Measurements from ENCODE around the gene TMC1. TPM values are rescaled to one million over a fixed set of nuclear protein-coding genes. Genes with fewer than 3 reads are reported as not detected.
A peak's percentile ranks its signal among the peaks of the same experiment; 100 is the strongest.

The TMC1 gene
- total and polyA plus RNA-seq, 10 of the 15 experiments (the other 5 are each of a cell fraction or from before 2014, with no cell fraction given): 0.06 to 0.94 (median 0.40) TPM; not detected in 1

DNA sequence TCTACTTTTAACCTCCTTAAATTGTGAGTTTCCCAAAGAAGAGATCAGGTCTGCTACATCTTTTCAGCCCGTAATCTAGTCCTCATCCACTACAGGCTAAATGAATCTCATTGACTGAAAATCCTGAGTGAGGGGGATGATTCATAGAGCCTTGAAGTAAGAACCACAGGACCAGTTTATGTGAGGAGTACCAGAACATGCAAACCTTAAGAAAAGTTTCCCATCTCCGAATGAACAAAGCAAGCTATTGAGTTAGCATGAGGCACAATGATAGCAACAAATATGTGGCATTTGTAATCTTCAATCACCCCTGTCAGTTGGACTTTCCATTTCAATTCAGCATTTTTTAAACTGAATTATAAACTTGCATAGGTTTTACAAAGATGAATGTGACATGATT is 234.4 kb downstream of the TMC1 start:
- H3K36me3 ChIP-seq (ENCODE audit: control insufficient read depth in 2 of 2, insufficient read depth in 2 of 2, low read length in 1 of 2): no peaks in the 10 kb centered on the region
- no peak overlapping the region for H3K4me2 ChIP-seq (ENCODE audit: control insufficient read depth, insufficient read depth)
- no peaks in the 10 kb centered on the region; a peak in 1 of 4 replicates for H3K27me3 ChIP-seq (replicated peaks in 1 of 2; ENCODE audit: control insufficient read depth in 2 of 2, insufficient read depth in 2 of 2, low read length in 1 of 2)
- ATAC-seq: no peak
- no peak for DNase-seq (ENCODE audit: low read depth, low spot score)
- no peak overlapping the region for H3K4me3 ChIP-seq
- H2AFZ ChIP-seq (ENCODE audit: control insufficient read depth, low read depth, low read length): no peak overlapping the region
- no peaks in the 10 kb centered on the region for H4K20me1 ChIP-seq (ENCODE audit: control insufficient read depth, insufficient read depth)
- no TSS peak for BruUV-seq (replicated peaks)
- WGBS (ENCODE audit: insufficient coverage, insufficient replicate concordance, low lambda C conversion rate, missing lambda C conversion rate): 44% methylated on average over 2 of the region's 2 CpGs
- H3K9ac ChIP-seq (ENCODE audit: control insufficient read depth, insufficient read depth, low read length): no peak overlapping the region
- no peaks in the 10 kb centered on the region for H3K9me3 ChIP-seq (replicated peaks; ENCODE audit: control insufficient read depth, insufficient read depth, low read length)
- ChIA-PET RAD21 (ENCODE audit: unreplicated experiment) (no interaction called here), SMC1A (ENCODE audit: uncharacterized antibody, unreplicated experiment) (interaction anchor here (0.9 kb wide), 1 partner anchor 8 kb away, joined by 3 read pairs; no protein-coding TSS in a partner anchor), CTCF (interaction anchor here (0.8 to 1.2 kb wide), 2 partner anchors 27 to 475 kb away, joined by 3 to 5 read pairs; no protein-coding TSS in a partner anchor), POLR2A (no interaction called here)
- TF ChIP-seq TCF7 (IDR thresholded peaks at IDR 0.05; ENCODE audit: borderline replicate concordance): no peak
- in situ Hi-C loops (cut with MboI) (no loop called here), intact Hi-C loops (cut with micrococcal nuclease; ENCODE audit: unreplicated experiment) (no loop called here)
- H3K27ac ChIP-seq (ENCODE audit: control insufficient read depth, insufficient read depth): no peak overlapping the region
- no peaks in the 10 kb centered on the region for H3K4me1 ChIP-seq (ENCODE audit: control insufficient read depth, insufficient read depth, low read length)
- FAIRE-seq: no peak
- H3K79me2 ChIP-seq (ENCODE audit: control insufficient read depth, insufficient read depth, low read length): no peaks in the 10 kb centered on the region

DNA sequence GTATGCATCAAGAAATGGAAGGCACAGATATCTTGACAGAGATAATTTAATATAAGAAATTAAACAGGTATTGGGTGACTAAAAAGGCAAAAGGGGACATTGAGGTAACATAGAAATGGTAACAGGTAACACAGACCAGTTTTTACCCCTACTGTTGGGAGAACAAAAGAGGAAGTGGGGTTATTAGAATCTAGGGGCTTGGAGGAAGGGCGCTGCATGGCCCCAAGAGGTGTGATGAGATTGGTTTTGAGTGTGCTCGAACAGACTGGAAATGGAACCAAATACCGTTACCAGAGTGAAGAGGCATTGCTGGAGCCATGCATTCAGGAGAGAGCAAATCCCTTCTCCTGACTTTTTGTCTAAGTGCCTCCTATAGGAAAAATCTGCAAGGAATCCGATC is 237.5 kb downstream of the TMC1 start:
- CTCF ChIA-PET: no interaction called here

More for the DNA sequence above, 237.5 kb downstream of the TMC1 start:
- H3K4me2 ChIP-seq (ENCODE audit: control insufficient read depth, insufficient read depth): no peak overlapping the region
- 26% methylated on average over 4 of the region's 4 CpGs for WGBS (ENCODE audit: insufficient coverage, insufficient replicate concordance, low lambda C conversion rate, missing lambda C conversion rate)
- no TSS peak for BruUV-seq (replicated peaks)
- intact Hi-C loops (cut with micrococcal nuclease; ENCODE audit: unreplicated experiment): loop anchor here (1.0 kb wide), 1 partner anchor 45 kb away; no protein-coding TSS in a partner anchor
- TF ChIP-seq CHD1 (IDR thresholded peaks at IDR 0.05; ENCODE audit: low read depth, low read length) (no peak), MEF2A (IDR thresholded peaks at IDR 0.05; ENCODE audit: insufficient read depth, low read depth, low read length) (no peak), MTA3 (IDR thresholded peaks at IDR 0.05; ENCODE audit: borderline replicate concordance, low read length) (no peak), MXI1 (IDR thresholded peaks at IDR 0.05; ENCODE audit: low read depth, low read length) (no peak), PML (IDR thresholded peaks at IDR 0.05; ENCODE audit: low read length) (no peak), SPI1 (IDR thresholded peaks at IDR 0.05; ENCODE audit: borderline replicate concordance, insufficient read depth, low read depth, low read length) (peak; percentile 37; the same call in 1 of the 2 replicates), RAD21 (IDR thresholded peaks at IDR 0.05; ENCODE audit: insufficient read depth, low read depth, low read length) (no peak)
- H3K79me2 ChIP-seq (ENCODE audit: control insufficient read depth, insufficient read depth, low read length): no peaks in the 10 kb centered on the region
- no peak for DNase-seq (ENCODE audit: low read depth, low spot score)
- H3K36me3 ChIP-seq (ENCODE audit: control insufficient read depth in 2 of 2, insufficient read depth in 2 of 2, low read length in 1 of 2): no peaks in the 10 kb centered on the region
- no peak overlapping the region for H2AFZ ChIP-seq (ENCODE audit: control insufficient read depth, low read depth, low read length)
- H3K4me1 ChIP-seq (ENCODE audit: control insufficient read depth, insufficient read depth, low read length): no peaks in the 10 kb centered on the region
- no peak overlapping the region for H3K9ac ChIP-seq (ENCODE audit: control insufficient read depth, insufficient read depth, low read length)
- FAIRE-seq: no peak
- RAD21 ChIA-PET (ENCODE audit: unreplicated experiment): no interaction called here
- POLR2A ChIA-PET: no interaction called here
- SMC1A ChIA-PET (ENCODE audit: uncharacterized antibody, unreplicated experiment): no interaction called here
- in situ Hi-C loops (cut with MboI): no loop called here
- no peaks in the 10 kb centered on the region for H4K20me1 ChIP-seq (ENCODE audit: control insufficient read depth, insufficient read depth)
- H3K27ac ChIP-seq (ENCODE audit: control insufficient read depth, insufficient read depth): no peak overlapping the region
- no peaks in the 10 kb centered on the region for H3K27me3 ChIP-seq (replicated peaks in 1 of 2; ENCODE audit: control insufficient read depth in 2 of 2, insufficient read depth in 2 of 2, low read length in 1 of 2)
- no peaks in the 10 kb centered on the region for H3K9me3 ChIP-seq (replicated peaks; ENCODE audit: control insufficient read depth, insufficient read depth, low read length)
- no peak; the same call in 2 of the 3 replicates for ATAC-seq
- no peak overlapping the region for H3K4me3 ChIP-seq

All from GM12878 (cell line).